A673 (cell line): ENCODE data around the gene ITGA1.

Experiments
- CTCF ChIP-seq: fragments of 300-800, 200-600 bp; sonication (generic); conservative IDR thresholded peaks from 2 replicates; pipeline ENCODE4 v1.5.1; 2017; ENCODE audit warnings: low read depth, mild to moderate bottlenecking, antibody characterized with exemption, low read length, moderate library complexity, mixed read lengths
- EZH2 ChIP-seq: fragments of 200-600 bp; sonication (generic); IDR thresholded peaks from 2 replicates; pipeline ENCODE4 v1.6.1; 2017; ENCODE audit warnings: borderline replicate concordance, low read depth, mild to moderate bottlenecking, mixed read lengths, antibody characterized with exemption, low read length; ENCODE audit not compliant: poor library complexity, severe bottlenecking

DNA sequence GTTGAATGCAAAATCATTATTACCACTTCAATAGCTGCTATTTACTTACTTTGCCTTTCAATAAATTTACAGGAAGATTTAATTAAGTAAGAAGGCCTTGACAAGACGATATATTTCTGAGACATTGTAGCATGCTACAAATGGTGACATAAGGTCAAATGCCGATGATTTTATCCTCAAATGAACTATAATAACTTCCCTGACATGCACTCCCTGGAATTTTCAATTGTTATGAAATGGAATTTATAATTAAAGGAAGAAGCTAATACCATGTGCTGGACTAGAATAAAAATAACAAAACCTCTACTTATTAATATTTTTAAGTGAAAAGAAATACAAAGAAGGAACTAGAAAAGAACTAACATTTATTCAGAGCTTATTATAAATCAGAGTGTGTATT, 30.2 kb upstream of the ITGA1 start:
- TF ChIP-seq CTCF (no peak), EZH2 (no peak)
